ENCODE measurements around the gene VAC14. TPM values are rescaled to one million over a fixed set of nuclear protein-coding genes. Genes with fewer than 3 reads are reported as not detected.

VAC14 gene
- total and polyA plus RNA-seq, 4 donors, result 22.3 to 47.0 (median 39.5) TPM

DNA sequence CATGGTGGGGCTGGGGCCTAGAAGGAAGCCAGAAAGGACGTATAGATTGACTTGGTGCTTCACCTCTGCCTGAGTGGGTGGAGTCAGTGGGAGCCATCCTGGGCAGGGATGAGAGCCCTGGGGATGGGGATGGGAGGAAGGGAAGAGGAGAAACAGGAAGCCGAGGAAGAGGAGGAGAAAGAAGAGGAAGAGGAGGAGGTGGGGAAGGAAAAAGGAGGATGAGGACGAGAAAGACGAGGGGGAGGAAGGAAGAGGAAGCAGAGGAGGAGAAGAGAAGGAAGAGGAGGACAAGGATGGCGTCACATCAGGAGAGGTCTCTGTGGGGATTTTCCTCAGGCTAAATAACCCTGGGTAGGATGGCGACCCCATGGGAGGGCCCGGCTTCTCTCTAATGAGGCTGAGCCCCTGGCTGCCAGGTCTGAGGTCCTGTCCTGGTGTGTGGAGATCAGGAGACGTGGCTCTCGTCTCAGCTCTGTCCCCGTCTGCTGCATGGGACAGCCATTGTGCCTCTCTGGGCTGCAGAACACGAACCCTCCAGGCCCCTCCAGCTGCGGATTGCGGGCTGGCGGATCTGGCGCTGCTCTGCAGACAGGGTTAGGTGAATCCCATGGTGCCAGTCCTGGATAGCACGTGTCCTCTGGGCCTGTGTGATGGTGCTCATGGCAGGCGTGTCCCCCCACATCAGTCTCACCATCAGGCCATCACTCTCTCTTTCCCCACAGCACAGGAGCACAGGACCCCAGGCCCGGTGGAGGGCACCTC, 79.6 kb downstream of the VAC14 start:
- peaks cover 3% of the 10 kb centered on the region for H3K9me3 ChIP-seq (ENCODE audit: control insufficient read depth, insufficient read depth, low read length)
- no peak overlapping the region for H3K4me3 ChIP-seq (ENCODE audit: low read depth, low read length)
- DNase-seq (ENCODE audit: low read depth in 4 of 6, low spot score in 6 of 6), result no peak
- no peak overlapping the region for H3K27ac ChIP-seq (ENCODE audit: low read depth, low read length)
- 93% methylated on average over 17 of the region's 18 CpGs for WGBS (ENCODE audit: insufficient coverage)
- no peaks in the 10 kb centered on the region for H3K27me3 ChIP-seq (ENCODE audit: control insufficient read depth, insufficient read depth, low read length)
- H3K4me1 ChIP-seq (ENCODE audit: control insufficient read depth, insufficient read depth, low read length), result peaks cover 58% of the 10 kb centered on the region
- H3K36me3 ChIP-seq (ENCODE audit: control insufficient read depth, insufficient read depth, low read length), result peaks cover 50% of the 10 kb centered on the region

DNA sequence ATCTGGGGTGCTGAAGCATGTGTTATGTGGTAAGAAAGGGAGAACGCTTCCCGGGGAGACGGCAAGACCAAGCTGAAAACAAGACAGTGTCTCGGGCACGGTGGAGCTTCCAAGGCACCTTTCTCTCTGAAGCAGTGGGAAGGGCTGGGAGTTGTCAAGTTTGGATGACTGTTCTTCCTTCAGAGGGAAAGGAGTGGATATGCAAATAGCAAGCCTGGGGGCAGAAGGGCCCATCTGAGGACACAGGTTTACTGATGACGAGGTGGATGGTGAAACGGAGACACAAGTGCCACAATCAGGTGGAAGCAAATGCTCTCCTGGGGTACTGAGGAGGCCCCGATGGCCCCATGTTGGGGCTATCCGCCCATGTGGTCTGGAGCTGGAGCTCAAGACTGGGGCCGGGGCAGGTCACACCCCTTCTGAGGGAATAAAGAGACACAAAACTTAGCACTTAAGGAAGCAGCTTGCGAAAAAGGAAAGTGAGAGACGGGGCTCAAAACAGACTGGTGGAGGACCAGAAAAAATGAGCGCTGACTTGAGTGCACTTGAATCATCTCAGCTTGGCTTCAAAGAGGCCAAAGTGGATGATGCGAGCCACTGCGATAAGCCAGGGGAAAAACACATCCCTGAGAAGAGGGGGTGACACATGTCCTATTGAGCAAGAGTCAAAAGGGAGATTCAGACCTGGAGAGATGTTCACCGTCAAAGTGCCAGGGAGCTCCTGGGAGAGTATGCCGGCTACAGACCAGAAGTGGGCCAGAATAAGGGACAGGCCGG, 80.3 kb downstream of the VAC14 start:
- H3K27ac ChIP-seq (ENCODE audit: low read depth, low read length), result no peak overlapping the region
- peaks cover 58% of the 10 kb centered on the region for H3K4me1 ChIP-seq (ENCODE audit: control insufficient read depth, insufficient read depth, low read length)
- DNase-seq (ENCODE audit: low read depth in 4 of 6, low spot score in 6 of 6), result no peak
- no peak overlapping the region for H3K4me3 ChIP-seq (ENCODE audit: low read depth, low read length)
- no peaks in the 10 kb centered on the region for H3K27me3 ChIP-seq (ENCODE audit: control insufficient read depth, insufficient read depth, low read length)
- 94% methylated on average over 18 of the region's 18 CpGs for WGBS (ENCODE audit: insufficient coverage)
- peaks cover 47% of the 10 kb centered on the region for H3K36me3 ChIP-seq (ENCODE audit: control insufficient read depth, insufficient read depth, low read length)
- peaks cover 3% of the 10 kb centered on the region for H3K9me3 ChIP-seq (ENCODE audit: control insufficient read depth, insufficient read depth, low read length)

DNA sequence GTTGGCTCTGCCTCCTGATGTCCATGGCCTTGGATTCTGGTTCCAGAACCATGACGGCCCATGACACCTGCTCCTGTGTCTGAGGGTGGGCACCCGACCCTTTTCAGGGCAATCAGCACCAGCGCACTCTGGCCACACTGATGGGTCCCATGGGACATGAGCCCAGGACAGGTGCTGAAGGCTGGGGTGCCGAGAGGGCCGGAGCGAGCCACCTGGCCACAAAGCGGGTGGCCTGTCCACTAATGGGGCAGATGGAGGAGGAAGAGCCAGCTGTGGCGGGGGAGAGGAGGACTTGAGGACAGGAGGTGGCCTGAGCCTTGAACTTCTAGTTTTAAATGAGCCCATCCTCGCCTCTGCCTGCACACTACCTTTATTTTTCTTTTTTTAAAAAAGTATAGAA, 83.9 kb downstream of the VAC14 start:
- Histone ChIP-seq H3K27ac (ENCODE audit: low read depth, low read length) (peak overlapping the region; percentile 91), H3K4me3 (ENCODE audit: low read depth, low read length) (no peak overlapping the region), H3K27me3 (ENCODE audit: control insufficient read depth, insufficient read depth, low read length) (no peaks in the 10 kb centered on the region), H3K4me1 (ENCODE audit: control insufficient read depth, insufficient read depth, low read length) (peaks cover 67% of the 10 kb centered on the region), H3K9me3 (ENCODE audit: control insufficient read depth, insufficient read depth, low read length) (peaks cover 3% of the 10 kb centered on the region), H3K36me3 (ENCODE audit: control insufficient read depth, insufficient read depth, low read length) (peaks cover 29% of the 10 kb centered on the region)
- no peak for DNase-seq (ENCODE audit: low read depth in 4 of 6, low spot score in 6 of 6)
- 90% methylated on average over 4 of the region's 9 CpGs for WGBS (ENCODE audit: insufficient coverage)

DNA sequence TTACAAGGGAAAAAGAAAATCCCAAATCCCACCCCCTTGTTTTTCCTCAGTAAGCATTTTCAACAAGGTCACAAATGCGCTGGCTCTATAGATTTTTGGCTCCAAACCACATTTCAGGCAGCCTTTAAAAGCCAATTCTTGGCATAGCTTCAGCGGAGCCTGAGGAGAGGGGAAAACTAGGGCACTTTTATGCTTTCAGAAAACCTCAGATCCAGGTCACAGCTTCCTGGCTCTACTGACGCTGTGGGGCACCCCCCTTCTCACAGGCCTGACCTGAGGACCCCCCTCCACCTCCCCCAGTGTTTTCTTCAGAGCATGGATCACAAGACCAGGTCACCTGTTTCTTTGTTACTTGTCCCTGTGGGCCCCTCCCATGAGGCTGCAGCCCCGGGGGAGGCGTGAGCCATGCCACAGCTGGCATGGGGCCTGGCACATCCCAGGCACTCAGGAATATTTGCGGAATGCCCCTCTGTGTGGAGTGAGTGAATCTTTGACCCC, 85.0 kb downstream of the VAC14 start:
- Histone ChIP-seq H3K27ac (ENCODE audit: low read depth, low read length) (peak overlapping the region; percentile 91), H3K27me3 (ENCODE audit: control insufficient read depth, insufficient read depth, low read length) (no peaks in the 10 kb centered on the region), H3K4me1 (ENCODE audit: control insufficient read depth, insufficient read depth, low read length) (peaks cover 78% of the 10 kb centered on the region), H3K36me3 (ENCODE audit: control insufficient read depth, insufficient read depth, low read length) (peaks cover 21% of the 10 kb centered on the region), H3K9me3 (ENCODE audit: control insufficient read depth, insufficient read depth, low read length) (peaks cover 3% of the 10 kb centered on the region), H3K4me3 (ENCODE audit: low read depth, low read length) (no peak overlapping the region)
- peak in 3 of 6 donors; percentile 66 to 93 (median 91) for DNase-seq (ENCODE audit: low read depth in 4 of 6, low spot score in 6 of 6)
- 17% methylated on average over 2 of the region's 6 CpGs for WGBS (ENCODE audit: insufficient coverage)

DNA sequence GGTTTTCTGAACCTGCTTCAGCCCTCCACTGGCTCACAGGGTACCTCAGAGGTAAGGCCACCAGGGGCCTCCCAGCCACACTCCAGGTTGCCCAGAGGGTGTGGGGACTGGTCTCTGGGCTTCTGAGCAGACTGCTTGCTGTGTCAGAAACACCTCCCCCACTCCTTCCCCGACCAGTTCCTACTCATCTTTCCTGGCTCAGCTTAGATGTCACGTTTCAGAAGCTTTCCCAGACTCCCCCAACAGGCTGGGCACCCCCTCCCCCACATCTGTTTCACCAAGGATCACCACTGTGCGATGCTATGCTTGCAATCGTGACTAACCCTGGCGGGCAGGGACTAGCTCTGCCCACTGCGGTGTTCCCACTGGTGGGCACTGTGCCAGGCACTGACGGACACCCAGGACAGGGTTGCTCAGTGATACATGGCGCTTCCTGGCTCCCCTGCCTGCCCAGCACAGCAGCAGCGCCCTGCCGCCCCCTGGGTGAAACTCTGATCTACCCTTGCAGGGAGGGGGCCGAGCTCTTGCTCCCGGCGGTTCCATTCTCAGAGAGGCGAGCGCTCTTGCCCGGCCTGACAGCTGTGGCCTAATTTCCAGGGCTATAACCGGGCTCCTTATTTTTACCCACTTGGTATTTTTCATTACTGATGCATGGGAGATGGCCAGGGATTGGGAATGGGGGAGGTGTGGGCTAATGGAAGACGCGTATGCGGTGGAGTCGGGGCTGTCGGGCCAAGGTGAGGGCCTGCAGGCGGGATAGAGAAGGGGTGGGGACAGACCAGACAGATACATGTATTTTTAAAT, 85.7 kb downstream of the VAC14 start:
- Histone ChIP-seq H3K27me3 (ENCODE audit: control insufficient read depth, insufficient read depth, low read length) (no peaks in the 10 kb centered on the region), H3K9me3 (ENCODE audit: control insufficient read depth, insufficient read depth, low read length) (peaks cover 3% of the 10 kb centered on the region), H3K4me1 (ENCODE audit: control insufficient read depth, insufficient read depth, low read length) (peaks cover 85% of the 10 kb centered on the region), H3K27ac (ENCODE audit: low read depth, low read length) (peak overlapping the region; percentile 91), H3K4me3 (ENCODE audit: low read depth, low read length) (no peak overlapping the region), H3K36me3 (ENCODE audit: control insufficient read depth, insufficient read depth, low read length) (peaks cover 26% of the 10 kb centered on the region)
- WGBS (ENCODE audit: insufficient coverage), result 16% methylated on average over 12 of the region's 23 CpGs
- DNase-seq (ENCODE audit: low read depth in 4 of 6, low spot score in 6 of 6), result peak in 2 of 6 donors; percentile 86 to 90

DNA sequence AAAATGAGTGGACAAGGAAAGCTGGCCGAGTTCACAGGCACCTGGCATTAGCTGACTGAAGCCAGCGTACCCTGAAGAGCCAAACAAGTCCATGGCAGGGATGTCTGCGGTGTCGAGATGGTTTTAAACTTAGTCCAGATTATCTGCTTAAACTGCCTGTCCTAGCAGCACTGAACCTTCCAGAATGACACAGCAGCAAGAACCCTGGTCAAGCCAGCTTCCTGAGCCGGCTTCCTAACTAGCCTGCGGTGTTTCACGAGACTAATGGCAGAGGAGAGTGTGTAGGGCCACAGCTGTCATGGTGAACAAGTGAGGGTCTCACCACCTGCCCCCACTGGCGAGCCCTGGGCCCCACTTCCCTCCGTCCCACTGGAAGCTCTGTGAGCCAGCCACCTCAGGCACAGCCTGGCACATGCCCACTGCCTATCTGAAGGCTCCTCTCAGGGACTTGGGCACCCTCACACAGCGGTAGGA, 86.3 kb downstream of the VAC14 start:
- WGBS (ENCODE audit: insufficient coverage), result 48% methylated on average over 9 of the region's 10 CpGs
- H3K27ac ChIP-seq (ENCODE audit: low read depth, low read length), result peak overlapping the region; percentile 91
- H3K36me3 ChIP-seq (ENCODE audit: control insufficient read depth, insufficient read depth, low read length), result peaks cover 29% of the 10 kb centered on the region
- peak in 1 of 6 donors; percentile 14 for DNase-seq (ENCODE audit: low read depth in 4 of 6, low spot score in 6 of 6)
- no peak overlapping the region for H3K4me3 ChIP-seq (ENCODE audit: low read depth, low read length)
- H3K27me3 ChIP-seq (ENCODE audit: control insufficient read depth, insufficient read depth, low read length), result no peaks in the 10 kb centered on the region
- H3K9me3 ChIP-seq (ENCODE audit: control insufficient read depth, insufficient read depth, low read length), result peaks cover 2% of the 10 kb centered on the region
- peaks cover 91% of the 10 kb centered on the region for H3K4me1 ChIP-seq (ENCODE audit: control insufficient read depth, insufficient read depth, low read length)

DNA sequence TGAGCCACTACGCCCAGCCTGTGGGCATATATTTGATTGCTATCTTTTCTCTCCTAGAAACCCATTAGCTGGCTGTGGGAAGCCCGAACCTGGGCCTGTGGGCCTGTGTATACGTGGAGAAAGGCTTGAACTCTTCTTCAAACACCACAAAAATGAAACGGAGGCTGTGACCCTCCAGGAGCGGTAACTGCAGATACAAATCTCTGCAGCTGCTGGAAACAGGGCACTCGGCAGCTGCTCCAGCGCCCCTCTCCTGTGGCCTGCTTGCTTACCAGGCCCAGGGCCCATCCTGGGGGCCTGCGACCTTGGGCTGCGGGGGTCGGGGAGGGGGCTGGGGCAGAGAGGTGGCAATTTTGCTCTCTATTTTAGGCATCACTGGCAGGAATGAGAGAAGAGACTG, 87.1 kb downstream of the VAC14 start:
- Histone ChIP-seq H3K36me3 (ENCODE audit: control insufficient read depth, insufficient read depth, low read length) (peaks cover 30% of the 10 kb centered on the region), H3K4me3 (ENCODE audit: low read depth, low read length) (no peak overlapping the region), H3K9me3 (ENCODE audit: control insufficient read depth, insufficient read depth, low read length) (no peaks in the 10 kb centered on the region), H3K27ac (ENCODE audit: low read depth, low read length) (peak overlapping the region; percentile 91), H3K4me1 (ENCODE audit: control insufficient read depth, insufficient read depth, low read length) (peaks cover 97% of the 10 kb centered on the region), H3K27me3 (ENCODE audit: control insufficient read depth, insufficient read depth, low read length) (no peaks in the 10 kb centered on the region)
- DNase-seq (ENCODE audit: low read depth in 4 of 6, low spot score in 6 of 6), result peak in 1 of 6 donors; percentile 10
- WGBS (ENCODE audit: insufficient coverage), result 94% methylated on average over 5 of the region's 10 CpGs

DNA sequence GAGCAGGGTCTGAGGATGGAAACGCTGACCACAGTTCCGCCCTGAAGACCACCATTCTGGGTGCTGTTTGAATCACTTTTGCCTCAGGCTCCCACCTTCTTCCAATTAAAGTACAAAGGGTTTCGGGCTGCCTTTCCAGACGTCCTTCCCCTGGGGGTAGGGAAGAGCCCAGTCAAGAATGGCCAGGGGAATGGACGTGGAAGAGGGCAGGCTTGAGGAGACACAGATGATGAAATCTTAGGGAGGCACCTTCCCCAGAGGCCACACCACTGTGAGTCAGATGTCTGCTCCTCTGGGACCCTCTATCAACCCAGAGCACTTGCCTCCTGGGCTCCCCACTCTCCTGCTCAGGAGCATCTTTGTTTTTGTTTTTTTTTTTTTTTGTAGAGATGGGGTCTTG, 87.6 kb downstream of the VAC14 start:
- H3K4me3 ChIP-seq (ENCODE audit: low read depth, low read length), result no peak overlapping the region
- 90% methylated on average over 3 of the region's 5 CpGs for WGBS (ENCODE audit: insufficient coverage)

DNA sequence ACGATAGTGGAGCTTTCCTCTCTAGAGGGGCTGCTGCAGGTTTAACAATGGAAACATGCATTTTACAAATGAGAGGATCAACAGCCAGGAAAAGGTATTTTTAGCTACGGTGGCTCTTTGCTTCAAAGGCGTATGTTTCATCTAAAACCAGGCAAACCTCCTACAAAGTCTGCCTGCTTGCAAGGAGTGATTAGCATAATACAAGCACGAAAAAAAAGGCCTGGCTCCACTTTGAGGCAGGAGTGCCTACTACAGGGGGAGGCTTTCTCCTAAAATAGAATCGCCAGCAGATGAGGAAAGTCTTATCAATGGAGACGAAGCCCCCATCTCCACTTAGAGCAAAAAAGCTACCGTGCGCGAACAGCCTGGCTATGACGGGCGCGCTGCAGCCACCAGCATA, 88.0 kb downstream of the VAC14 start:
- WGBS (ENCODE audit: insufficient coverage), result 55% methylated on average over 9 of the region's 12 CpGs

More for the DNA sequence above, 87.6 kb downstream of the VAC14 start:
- no peaks in the 10 kb centered on the region for H3K9me3 ChIP-seq (ENCODE audit: control insufficient read depth, insufficient read depth, low read length)
- H3K27me3 ChIP-seq (ENCODE audit: control insufficient read depth, insufficient read depth, low read length), result no peaks in the 10 kb centered on the region
- no peak overlapping the region for H3K27ac ChIP-seq (ENCODE audit: low read depth, low read length)
- peaks cover 34% of the 10 kb centered on the region for H3K36me3 ChIP-seq (ENCODE audit: control insufficient read depth, insufficient read depth, low read length)
- no peak for DNase-seq (ENCODE audit: low read depth in 4 of 6, low spot score in 6 of 6)
- H3K4me1 ChIP-seq (ENCODE audit: control insufficient read depth, insufficient read depth, low read length), result peaks cover 97% of the 10 kb centered on the region

More for the DNA sequence above, 88.0 kb downstream of the VAC14 start:
- Histone ChIP-seq H3K27me3 (ENCODE audit: control insufficient read depth, insufficient read depth, low read length) (no peaks in the 10 kb centered on the region), H3K9me3 (ENCODE audit: control insufficient read depth, insufficient read depth, low read length) (no peaks in the 10 kb centered on the region), H3K27ac (ENCODE audit: low read depth, low read length) (no peak overlapping the region), H3K36me3 (ENCODE audit: control insufficient read depth, insufficient read depth, low read length) (peaks cover 37% of the 10 kb centered on the region), H3K4me3 (ENCODE audit: low read depth, low read length) (no peak overlapping the region), H3K4me1 (ENCODE audit: control insufficient read depth, insufficient read depth, low read length) (peaks cover 97% of the 10 kb centered on the region)
- peak in 2 of 6 donors; percentile 61 to 88 for DNase-seq (ENCODE audit: low read depth in 4 of 6, low spot score in 6 of 6)

Data from spinal cord (tissue), 10 donors.